Measurements from ENCODE around the gene ODC1. TPM values are rescaled to one million over a fixed set of nuclear protein-coding genes. Genes with fewer than 3 reads are reported as not detected.

ODC1 gene
- total RNA-seq, 1 experiment from 2014 or later, result 231 TPM

DNA sequence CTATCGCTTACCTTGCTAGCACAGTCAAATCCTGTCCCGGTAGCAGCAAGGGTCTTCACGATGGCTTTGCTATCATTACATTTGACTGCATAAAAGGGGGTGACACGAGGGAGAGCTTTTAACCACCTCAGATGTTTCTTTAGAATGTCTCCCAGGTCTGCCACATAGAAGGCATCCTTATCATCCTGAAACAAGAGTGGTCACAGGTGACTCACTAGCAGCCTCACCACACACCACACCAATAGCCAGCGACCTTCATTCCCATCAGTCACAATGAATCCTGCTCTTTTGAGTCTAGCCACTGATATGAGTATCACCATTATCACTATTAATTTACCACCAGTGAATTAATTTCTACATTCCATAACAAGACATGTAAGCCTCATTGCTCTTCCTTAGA is 3.7 kb downstream of the ODC1 start:
- no peak for DNase-seq (ENCODE audit: low read depth, low spot score)
- RAD21 ChIA-PET (ENCODE audit: low non-redundant PET in 1 of 2, low total read pairs in 2 of 2, uncharacterized antibody in 2 of 2, unreplicated experiment in 2 of 2), result no interaction called here
- Histone ChIP-seq H3K27ac (ENCODE audit: low read depth, low read length) (no peak overlapping the region), H3K4me3 (replicated peaks in 1 of 2; ENCODE audit: low read depth in 1 of 2, low read length in 2 of 2) (no peak overlapping the region), H3K79me2 (ENCODE audit: insufficient read depth, low read length) (peaks cover 62% of the 10 kb centered on the region), H3K36me3 (ENCODE audit: control insufficient read depth in 1 of 2, insufficient read depth in 2 of 2, low read length in 2 of 2) (peaks cover 39 to 59% of the 10 kb centered on the region in 2 experiments), H3K9ac (ENCODE audit: low read length) (no peak overlapping the region), H4K20me1 (ENCODE audit: insufficient read depth) (peaks cover 9% of the 10 kb centered on the region; the same call in 1 of the 2 replicates), H3K9me3 (ENCODE audit: control insufficient read depth in 1 of 2, insufficient read depth in 1 of 2, low read depth in 1 of 2, low read length in 2 of 2) (no peaks in the 10 kb centered on the region), H3K9me2 (ENCODE audit: insufficient read depth) (no peaks in the 10 kb centered on the region), H3K4me1 (ENCODE audit: control insufficient read depth in 1 of 2, insufficient read depth in 2 of 2, low read length in 2 of 2) (peaks cover 7 to 19% of the 10 kb centered on the region in 2 experiments; a peak in 3 of 4 replicates), H2AFZ (ENCODE audit: low read depth, low read length, poor library complexity, severe bottlenecking) (no peak overlapping the region), H3K4me2 (ENCODE audit: low read length) (no peak overlapping the region), H3K27me3 (ENCODE audit: insufficient read depth, low read length) (no peaks in the 10 kb centered on the region)
- intact Hi-C loops (cut with micrococcal nuclease), result no loop called here
- no TSS peak for BruUV-seq (replicated peaks)
- CTCF ChIA-PET, result no interaction called here
- TF ChIP-seq FOSL1 (IDR thresholded peaks at IDR 0.05; ENCODE audit: low read depth) (no peak), TCF7L2 (IDR thresholded peaks at IDR 0.05; ENCODE audit: borderline replicate concordance, extremely low read depth, insufficient read depth, insufficient read length) (no peak), RAD21 (IDR thresholded peaks at IDR 0.05; ENCODE audit: low read depth) (no peak), POLR2AphosphoS5 (IDR thresholded peaks at IDR 0.05; ENCODE audit: low read depth, low read length) (no peak), EGR1 (IDR thresholded peaks at IDR 0.05; ENCODE audit: low read depth) (no peak), EZH2 (IDR thresholded peaks at IDR 0.05) (no peak), ELF1 (IDR thresholded peaks at IDR 0.05; ENCODE audit: borderline replicate concordance, low read depth) (no peak), SP1 (IDR thresholded peaks at IDR 0.05; ENCODE audit: low read depth) (no peak), POLR2A (IDR thresholded peaks at IDR 0.05; ENCODE audit: borderline replicate concordance, extremely low read depth, insufficient read depth, insufficient read length) (no peak), SRF (IDR thresholded peaks at IDR 0.05; ENCODE audit: low read depth) (no peak), YY1 (IDR thresholded peaks at IDR 0.05; ENCODE audit: extremely low read depth, insufficient replicate concordance, low read depth, low read length) (no peak), SIN3A (IDR thresholded peaks at IDR 0.05; ENCODE audit: low read depth) (no peak), CEBPB (IDR thresholded peaks at IDR 0.05; ENCODE audit: low read depth) (no peak), JUND (IDR thresholded peaks at IDR 0.05) (no peak)
- TF ChIP-seq, protein P1, sequence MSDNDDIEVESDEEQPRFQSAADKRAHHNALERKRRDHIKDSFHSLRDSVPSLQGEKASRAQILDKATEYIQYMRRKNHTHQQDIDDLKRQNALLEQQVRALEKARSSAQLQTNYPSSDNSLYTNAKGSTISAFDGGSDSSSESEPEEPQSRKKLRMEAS (IDR thresholded peaks at IDR 0.05), result no peak
- TF ChIP-seq, protein P2, sequence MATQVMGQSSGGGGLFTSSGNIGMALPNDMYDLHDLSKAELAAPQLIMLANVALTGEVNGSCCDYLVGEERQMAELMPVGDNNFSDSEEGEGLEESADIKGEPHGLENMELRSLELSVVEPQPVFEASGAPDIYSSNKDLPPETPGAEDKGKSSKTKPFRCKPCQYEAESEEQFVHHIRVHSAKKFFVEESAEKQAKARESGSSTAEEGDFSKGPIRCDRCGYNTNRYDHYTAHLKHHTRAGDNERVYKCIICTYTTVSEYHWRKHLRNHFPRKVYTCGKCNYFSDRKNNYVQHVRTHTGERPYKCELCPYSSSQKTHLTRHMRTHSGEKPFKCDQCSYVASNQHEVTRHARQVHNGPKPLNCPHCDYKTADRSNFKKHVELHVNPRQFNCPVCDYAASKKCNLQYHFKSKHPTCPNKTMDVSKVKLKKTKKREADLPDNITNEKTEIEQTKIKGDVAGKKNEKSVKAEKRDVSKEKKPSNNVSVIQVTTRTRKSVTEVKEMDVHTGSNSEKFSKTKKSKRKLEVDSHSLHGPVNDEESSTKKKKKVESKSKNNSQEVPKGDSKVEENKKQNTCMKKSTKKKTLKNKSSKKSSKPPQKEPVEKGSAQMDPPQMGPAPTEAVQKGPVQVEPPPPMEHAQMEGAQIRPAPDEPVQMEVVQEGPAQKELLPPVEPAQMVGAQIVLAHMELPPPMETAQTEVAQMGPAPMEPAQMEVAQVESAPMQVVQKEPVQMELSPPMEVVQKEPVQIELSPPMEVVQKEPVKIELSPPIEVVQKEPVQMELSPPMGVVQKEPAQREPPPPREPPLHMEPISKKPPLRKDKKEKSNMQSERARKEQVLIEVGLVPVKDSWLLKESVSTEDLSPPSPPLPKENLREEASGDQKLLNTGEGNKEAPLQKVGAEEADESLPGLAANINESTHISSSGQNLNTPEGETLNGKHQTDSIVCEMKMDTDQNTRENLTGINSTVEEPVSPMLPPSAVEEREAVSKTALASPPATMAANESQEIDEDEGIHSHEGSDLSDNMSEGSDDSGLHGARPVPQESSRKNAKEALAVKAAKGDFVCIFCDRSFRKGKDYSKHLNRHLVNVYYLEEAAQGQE (IDR thresholded peaks at IDR 0.05; ENCODE audit: low read depth), result no peak
- TF ChIP-seq, protein P3, sequence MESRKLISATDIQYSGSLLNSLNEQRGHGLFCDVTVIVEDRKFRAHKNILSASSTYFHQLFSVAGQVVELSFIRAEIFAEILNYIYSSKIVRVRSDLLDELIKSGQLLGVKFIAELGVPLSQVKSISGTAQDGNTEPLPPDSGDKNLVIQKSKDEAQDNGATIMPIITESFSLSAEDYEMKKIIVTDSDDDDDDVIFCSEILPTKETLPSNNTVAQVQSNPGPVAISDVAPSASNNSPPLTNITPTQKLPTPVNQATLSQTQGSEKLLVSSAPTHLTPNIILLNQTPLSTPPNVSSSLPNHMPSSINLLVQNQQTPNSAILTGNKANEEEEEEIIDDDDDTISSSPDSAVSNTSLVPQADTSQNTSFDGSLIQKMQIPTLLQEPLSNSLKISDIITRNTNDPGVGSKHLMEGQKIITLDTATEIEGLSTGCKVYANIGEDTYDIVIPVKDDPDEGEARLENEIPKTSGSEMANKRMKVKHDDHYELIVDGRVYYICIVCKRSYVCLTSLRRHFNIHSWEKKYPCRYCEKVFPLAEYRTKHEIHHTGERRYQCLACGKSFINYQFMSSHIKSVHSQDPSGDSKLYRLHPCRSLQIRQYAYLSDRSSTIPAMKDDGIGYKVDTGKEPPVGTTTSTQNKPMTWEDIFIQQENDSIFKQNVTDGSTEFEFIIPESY (IDR thresholded peaks at IDR 0.05; ENCODE audit: extremely low read depth, insufficient replicate concordance, low read length), result no peak
- TF ChIP-seq, protein P4, sequence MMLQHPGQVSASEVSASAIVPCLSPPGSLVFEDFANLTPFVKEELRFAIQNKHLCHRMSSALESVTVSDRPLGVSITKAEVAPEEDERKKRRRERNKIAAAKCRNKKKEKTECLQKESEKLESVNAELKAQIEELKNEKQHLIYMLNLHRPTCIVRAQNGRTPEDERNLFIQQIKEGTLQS (IDR thresholded peaks at IDR 0.05), result no peak
- ATAC-seq, result no peak
- POLR2A ChIA-PET, result no interaction called here
